ENCODE results near the gene CNTNAP2.
A peak's percentile ranks its signal among the peaks of the same experiment; 100 is the strongest.

CNTNAP2 gene

DNA sequence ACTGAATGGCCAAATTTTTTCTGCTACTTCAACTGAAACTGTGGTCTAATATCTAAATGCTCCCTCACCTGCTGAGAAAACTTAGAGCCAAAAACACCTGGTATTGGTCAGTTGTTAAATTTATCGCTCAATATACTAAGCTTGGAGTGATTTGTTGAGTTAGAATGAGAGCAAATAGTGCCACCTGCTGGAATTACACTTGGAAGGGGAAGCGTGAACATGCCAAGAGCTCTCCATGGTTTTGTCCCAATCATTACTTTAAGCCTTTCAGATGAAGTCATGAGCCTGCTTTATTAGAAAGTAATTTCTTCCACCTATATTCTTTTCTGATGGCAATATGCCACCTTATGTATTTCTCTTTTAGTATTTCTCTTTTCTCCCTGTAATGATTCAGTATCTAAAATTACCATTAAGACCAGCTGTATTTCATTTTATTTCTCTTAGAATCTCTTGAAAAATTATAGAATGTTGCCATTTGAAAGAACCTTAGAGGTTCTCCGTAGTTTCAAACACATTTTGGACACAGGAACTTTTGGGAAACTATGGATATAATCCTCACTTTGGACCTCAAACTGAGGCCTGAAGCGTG, 2026.2 kb downstream of the CNTNAP2 start:
- DNase-seq = peak; percentile 10

DNA sequence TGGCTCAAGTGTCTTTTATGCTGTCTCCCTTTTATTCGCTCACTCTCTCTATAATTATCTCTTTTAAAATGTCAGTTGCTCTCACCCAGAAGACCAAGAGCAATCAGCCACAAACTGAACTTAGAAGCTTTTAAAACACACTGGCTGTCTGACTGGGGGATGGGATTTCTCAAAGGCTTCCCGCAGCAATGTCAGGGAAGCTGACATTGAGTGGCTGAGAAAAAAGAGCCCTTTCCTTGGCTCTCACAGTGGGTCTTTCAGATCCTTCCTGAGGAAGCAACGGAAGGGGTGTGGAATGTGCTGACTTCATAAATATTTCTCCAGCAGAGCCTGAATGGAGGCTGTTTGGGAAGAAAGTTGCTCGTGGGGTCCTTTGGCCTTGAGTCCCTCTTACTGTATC, 2028.2 kb downstream of the CNTNAP2 start:
- no peak for DNase-seq

DNA sequence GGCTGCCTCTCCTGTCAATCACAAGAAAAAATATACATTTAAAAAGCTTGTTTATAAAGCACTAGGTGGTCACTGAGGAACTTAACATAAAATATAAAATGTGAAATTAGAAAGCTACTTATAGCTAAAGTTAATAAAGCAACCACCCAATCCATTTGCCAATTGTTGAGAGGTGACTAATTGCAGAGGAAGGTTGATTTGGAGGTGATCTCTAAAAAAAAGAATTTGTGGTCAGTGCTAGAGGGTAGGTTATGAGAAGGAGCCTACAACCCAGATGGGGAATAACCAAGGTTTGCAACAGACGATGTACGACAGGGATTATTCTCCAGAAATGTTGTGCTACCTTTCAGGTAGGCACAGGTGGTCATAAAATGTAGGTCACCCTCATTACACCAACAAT, 2029.7 kb downstream of the CNTNAP2 start:
- DNase-seq = no peak

DNA sequence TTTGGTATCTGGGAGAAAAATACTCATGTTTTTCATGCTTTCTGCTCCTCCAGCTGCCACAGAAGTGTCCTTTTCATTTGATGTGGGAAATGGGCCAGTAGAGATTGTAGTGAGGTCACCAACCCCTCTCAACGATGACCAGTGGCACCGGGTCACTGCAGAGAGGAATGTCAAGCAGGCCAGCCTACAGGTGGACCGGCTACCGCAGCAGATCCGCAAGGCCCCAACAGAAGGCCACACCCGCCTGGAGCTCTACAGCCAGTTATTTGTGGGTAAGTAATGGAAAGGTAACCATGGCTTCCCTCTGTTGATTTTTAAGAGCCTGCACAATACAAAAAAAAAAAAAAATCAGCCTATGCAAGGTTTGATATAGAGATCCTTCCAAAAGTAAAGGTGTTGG, 2030.8 kb downstream of the CNTNAP2 start:
- DNase-seq = no peak

DNA sequence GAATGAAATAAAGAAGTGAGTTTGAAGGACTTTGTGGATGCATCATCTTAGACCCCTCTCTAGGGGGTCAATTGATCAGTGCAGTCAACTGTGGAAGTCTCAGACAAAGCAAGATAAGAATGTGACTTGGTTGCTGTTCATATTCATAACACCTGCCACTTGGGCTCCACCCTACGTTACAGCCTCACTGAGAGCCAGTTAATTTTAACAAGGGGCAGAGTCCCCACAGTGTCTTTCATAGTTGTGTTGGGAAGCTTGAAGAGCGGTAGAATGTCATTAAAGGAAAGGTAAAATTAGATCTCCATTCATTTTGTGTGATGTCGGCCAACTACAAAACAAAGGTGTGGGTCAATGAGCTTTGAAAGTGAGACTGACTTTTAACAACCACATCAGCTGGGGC, 2031.9 kb downstream of the CNTNAP2 start:
- DNase-seq = no peak

DNA sequence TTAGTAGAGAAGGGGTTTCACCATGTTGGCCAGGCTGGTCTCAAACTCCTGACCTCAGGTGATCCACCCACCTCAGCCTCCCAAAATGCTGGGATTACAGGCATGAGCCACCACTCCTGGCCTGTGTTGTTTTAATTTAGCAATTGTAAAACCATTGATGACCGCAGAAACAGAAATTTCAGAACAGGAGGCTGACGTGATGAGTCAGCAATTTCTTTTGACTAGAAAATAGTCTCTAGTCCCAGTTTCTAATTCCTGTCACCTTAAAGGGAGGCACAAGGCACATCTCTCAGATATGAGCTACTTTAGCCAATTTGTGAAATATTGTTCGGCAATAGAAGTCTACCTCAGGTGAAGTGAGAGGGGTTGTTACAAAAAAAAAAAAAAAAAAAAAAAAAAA, 2033.1 kb downstream of the CNTNAP2 start:
- no peak for DNase-seq

DNA sequence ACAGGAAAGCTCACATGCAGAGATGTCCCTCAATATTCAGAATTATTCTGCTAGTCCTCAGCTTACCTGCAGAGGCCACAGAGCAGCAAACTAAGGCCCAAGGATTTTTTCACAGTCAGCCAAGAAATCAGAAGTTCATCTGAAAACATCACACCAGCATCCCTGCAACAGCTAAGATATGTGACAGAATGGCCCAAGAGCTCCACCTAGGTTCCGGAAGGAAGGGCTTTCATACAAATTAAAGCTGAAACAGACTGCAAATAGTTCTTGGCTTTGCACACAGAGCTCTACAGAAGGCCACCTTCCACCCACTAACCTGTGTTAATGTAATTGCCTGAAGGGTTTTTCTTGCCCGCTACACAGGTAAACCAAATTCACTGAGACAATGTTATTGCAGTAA, 2035.2 kb downstream of the CNTNAP2 start:
- DNase-seq = no peak

DNA sequence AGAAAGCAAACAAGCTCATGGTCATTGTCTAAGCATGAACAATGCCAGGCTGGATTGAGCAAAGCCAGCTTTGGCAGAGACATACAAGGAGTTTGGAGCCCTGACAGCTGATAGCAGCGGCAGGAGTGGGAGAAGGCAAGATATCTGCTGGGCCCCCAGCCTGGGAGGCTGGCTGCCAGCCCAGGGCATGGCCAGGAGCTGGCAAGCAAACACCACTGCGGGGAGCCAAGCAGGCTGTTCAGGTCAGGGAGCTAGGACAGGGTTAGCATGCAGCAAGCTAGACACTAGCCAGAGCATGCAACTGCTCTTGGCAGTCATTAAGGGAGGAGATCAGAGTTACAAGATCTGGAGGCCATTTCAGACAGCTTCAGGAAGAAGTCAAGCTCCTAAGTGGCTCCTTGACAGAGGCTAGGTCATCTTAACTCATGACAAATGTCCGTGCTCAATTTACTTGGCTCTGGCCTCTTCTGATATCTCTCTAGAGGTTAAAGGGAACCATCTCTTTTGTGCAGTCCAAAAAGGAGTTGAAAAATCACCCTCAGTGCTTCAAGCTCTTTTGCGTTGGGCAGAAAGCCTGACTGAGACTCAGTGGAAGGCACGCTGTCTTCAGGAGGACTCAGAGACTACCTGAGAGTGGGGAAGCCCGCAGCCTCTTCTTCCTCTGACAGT, 2037.1 kb downstream of the CNTNAP2 start:
- no peak for DNase-seq

DNA sequence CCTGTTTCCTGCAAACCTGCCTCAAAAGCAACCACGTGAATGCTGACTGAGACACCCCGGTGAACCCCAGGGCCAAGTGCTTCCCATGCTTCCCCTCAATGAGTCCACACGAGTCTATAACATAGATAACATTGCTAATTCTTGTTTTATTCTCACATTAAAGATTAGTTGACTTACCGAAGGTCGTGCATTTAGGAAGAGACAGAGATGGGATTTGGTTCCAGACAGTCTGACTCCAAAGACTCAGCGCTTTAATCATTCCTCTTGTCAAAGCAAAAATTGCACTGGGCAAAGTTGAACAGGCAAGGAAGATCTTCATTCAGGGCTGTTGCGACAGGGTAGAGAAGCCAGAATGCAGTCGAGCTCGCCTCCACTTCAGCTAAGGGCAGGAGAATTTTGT, 2038.4 kb downstream of the CNTNAP2 start:
- DNase-seq = no peak

DNA sequence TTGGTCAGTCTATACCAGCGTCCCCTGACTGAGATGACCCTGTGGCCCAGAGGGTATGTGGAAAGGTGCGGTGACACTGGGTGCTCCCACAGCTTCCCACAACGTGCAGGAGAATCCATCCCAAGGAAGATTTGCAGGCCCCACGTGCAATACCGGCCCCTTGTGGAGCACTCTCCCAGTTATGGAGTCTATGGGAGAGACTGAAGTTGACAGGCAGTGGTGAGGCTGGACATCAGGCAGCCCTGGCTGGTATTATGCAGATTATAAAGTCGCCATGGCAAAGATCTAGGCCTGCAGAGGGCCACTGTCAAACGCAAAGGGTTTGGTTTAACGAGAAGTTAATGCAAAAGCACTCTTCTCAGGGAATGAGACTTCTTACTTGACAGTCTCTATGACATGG, 2039.2 kb downstream of the CNTNAP2 start:
- DNase-seq = no peak

DNA sequence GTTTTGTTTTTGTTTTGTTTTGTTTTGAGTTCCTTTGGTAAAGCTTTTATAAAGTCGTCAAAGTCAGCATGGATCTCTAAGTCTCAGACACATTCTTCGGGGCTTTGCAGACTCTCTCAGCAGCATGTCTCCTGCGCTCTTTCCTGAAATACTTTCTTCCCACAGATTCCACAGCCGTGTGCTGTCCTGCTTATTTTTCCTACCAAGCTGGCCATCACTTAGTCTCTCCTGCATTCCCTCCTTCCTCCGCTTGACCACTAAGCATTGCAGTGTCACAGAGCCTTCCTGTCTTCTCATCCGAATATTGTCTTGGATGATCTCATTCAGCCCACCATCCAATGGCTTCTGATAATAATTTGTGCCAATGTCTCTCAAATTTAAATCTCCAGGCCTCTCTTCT, 2039.6 kb downstream of the CNTNAP2 start:
- DNase-seq = no peak

DNA sequence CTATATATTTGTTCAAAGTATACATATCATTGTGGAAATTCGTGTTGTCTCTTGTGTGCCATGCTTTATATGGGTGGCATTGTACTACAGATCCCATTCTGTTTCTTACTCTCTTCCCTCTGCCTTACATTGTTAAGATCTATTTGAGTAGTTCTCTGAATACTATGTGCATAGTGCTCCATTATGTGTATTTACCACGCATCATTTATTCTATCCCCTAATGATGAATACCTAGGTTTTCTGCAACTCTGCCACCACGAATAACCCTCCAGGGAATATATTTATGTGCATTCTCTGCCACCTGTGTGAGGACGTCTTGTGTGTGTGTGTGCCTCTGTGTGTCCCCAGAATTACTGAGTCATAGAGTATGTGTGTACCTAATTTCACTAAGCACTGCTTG, 2042.7 kb downstream of the CNTNAP2 start:
- no peak for DNase-seq

DNA sequence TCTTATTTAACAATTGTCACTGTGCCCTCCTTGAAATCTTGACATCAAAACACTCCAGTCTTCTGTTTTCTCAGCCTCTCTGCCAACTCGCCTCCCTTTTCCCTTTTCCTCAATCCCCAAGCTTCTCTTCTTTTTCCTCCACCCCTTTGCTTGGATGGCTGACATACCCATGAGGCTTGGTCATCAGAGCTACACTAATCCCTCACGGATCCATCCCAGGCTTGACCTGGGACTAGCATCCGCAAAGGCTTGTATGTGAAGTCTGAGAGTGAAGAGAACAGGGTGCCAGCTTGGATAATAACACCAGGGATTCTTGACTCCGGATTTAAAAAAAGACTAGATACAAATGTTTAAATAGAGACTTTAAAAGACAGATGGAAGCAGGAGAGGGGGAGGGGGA, 2045.2 kb downstream of the CNTNAP2 start:
- DNase-seq = no peak

DNA sequence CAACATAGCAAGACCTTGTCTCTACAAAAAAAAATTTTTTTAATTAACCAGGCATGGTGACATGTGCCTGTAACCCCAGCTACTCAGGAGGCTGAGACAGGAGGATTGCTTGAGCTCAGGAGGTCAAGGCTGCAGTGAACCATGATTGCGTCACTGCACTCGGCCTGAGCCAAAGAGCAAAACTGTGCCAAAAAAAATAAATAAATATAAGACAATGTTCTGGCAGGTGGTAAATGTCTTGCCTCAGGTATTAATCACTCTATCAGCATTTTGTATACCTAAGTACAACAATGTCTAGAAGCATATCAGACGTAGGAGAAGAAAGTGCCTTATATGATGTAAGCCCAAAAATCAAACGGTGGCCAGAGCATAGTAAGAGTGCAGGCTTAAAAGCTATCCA, 2046.2 kb downstream of the CNTNAP2 start:
- no peak for DNase-seq

DNA sequence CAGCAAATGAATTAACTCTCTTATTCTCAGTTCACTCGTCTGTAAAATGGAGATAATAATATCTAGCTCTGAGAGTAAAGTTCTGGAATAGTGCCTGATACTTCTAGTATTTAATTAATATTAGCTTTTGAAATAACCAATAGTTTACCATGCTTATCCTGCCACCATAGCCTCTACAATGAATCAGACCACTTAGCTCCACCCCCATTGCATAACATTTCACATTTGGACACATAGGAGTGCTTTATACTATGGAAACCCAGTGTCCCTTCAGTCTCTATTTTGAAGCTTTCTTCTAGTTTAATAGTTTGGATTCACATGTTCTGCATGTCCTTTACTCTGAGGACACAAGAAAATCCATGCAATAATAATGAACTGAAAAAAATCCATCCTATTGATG, 2046.6 kb downstream of the CNTNAP2 start:
- no peak for DNase-seq

DNA sequence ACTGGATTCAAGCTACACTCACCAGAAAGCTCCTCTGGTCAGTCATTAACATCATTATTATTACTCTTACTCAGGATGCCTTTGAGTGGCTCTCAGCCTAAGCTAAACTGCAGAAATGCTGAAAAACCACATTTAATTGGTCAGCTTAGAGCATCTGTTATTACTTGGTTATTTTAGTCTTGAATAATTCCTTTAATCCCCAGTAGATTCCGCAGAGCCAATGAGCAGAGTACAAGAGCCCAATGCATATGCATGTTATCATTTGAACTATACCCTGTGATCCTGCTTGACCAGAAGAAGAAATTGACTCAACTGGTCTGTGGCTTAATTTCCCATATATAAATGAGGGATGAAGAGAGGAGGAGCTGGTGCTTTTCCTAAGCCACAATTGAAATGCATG, 2056.3 kb downstream of the CNTNAP2 start:
- no peak for DNase-seq

DNA sequence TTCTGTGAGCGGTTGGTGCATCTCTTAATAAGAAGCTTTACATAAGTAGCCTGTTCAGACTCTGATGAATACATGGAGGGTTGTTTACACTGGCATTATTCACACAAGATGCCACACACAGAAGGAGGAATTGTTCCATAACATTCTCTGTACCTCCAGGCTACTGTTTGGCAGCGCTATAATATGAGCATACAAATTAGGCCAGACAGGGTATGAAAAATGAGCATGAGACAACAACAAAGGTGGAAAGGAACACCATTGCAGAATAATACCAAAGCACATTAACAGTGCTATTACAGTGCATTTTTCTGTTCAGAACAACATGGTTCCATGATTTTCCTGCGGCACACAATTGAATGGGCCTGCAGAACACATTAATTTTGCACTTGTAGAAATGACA, 2056.8 kb downstream of the CNTNAP2 start:
- DNase-seq = no peak

DNA sequence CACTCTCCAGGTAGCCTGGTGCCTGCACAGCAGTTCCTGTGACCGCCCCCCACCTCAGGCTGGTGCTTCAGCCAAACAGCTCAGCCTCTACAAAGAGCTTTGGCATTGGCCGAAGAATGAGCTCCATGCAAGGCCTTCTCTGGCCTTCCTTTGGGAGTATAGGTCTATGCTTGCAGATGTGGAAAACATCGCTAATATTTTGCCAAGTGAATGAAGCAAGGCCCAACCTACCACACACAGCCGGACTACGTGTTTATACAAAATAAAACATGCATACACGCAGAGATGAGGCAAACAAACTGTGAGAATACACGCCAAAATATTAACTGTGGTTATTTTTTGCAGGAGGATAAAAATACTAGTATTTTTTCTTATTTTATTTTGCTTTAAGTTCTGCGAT, 2057.8 kb downstream of the CNTNAP2 start:
- no peak for DNase-seq

DNA sequence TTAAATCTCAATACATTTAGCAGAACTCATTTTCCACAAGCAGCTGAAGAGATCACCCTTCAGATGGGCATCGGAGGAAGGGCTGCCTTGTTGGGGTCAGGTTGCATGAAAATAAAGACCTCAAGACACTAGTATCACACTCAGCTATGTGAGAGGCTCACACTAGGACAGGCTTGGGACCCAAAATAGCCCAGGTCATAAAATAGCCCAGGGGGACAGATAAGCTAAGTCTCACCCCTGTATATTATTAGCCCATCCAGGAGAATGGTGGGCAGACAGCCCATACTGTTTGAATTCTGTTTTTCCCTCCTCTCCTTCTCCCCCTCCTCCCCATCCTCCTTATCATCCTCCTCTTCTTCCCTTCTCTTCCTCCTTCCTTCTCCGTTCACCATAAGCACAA, 2058.9 kb downstream of the CNTNAP2 start:
- no peak for DNase-seq

DNA sequence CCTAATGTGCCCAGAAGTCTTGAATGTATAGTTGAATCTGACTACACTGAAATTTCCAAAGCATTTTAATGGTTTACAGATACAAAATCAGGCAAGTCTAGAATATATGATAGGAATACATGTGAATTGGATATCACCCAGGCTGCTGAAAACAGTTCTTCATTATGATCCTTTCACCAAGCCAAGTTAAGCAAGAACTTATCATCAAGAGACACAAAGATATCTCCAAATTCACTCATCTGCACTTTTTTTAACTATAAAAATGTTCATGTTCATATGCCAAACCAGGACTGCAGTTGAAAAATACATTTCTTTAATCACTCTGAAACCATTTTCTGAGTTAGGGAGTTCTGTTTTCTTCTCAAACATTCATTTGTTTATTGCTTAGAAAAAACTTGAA, 2061.4 kb downstream of the CNTNAP2 start:
- no peak for DNase-seq

DNA sequence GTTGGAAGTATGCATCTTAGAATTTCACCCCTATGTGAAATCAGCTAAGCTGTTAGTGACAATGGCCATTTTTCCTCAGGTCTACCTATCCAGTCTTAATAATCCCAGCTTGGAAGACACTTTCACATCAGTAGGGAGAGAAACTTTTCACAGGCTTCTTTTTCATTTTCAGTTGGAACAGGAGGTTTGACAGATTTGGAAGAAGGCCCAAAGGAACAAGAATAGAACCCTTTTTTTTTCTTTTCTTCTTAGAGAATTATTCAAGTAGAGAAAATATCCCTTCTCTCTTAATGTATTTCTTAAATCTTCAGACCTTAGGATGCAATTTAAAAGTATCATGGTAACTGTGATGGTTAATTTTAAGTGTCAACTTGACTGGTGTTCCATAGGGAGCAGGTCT, 2063.5 kb downstream of the CNTNAP2 start:
- DNase-seq = no peak

DNA sequence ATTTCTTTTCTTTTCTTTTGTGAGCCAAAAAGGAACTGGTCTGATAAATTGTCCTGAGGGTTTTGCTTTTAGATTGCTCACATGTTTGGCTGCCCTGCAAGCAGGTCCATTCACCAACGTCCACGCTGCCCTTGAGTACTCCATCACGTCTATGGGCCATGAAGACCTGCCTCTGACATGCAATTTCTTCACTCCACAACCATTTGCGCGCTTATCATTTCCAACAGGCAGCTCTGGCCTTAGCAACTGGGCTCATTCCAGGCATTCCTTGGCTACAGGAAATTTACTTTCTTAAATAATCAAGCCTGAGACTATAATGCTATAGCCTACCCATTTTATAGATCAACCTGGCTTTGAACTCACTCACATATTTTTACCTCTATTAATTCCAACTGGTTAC, 2065.7 kb downstream of the CNTNAP2 start:
- no peak for DNase-seq

DNA sequence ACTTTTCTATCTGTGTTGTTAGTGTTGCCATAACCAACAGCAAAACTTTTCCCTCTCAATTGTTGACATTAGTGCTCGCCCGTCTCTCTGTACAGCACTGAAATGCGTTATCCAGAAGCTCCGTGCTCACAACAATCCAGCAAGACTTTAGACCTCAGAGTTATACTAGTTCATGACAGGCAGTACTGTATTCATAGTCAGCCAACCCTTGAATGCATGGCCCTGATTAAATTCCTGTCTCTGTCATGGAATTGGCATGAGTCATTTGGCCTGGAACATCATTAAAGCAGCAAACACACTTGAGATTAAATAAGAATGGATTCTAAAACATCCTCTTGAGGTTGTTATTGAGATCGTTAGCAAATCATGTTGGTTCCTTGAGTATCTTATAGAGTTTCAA, 2068.4 kb downstream of the CNTNAP2 start:
- DNase-seq = no peak

DNA sequence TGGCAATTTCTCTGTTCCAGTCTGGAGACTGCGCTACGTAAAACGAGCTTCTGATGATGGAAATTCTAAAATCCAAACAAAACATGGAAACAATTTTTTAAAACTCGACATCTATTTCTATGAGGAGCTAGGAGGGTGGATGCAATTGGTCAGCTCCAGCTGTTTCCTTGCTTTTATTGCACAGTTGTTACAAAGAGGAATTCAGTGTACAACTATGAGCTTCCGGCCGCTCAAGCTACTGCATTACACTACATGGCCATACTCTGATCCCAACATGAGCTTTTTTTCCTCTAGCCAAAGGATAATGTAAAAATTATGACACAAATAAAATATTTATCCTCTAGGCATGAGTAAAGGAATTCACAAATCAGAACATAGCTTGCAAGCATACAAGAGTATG, 2070.9 kb downstream of the CNTNAP2 start:
- DNase-seq = no peak

DNA sequence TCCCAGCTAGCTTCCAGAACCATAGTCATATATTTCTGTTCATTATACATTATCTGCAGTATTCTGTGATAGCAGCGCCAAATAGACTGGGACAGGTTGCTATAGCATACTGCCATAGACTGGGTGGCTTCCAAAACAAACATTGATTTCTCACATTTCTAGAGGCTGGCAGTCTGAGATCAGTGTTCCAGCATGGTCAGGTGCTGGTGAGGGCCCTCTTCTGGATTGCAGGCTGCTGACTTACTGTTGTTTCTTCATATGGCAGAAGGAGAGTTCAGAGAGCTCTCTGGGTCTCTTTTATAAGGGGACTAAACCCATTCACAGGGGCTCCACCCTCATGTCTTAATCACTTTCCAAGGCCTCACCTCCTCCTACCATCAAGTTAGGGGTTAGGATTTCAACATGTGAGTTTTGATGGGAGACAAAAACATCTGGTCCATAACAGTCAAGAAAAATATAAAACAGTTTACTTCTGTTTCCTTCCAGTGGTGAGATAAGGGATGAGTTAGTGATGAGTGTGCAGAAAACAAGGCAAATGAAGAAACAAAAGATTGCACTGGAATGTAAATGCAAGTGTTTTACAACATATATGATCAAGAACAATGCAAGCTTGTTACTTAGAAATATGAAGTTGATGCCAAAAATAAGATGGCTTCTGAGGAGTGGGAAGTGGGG, 2074.9 kb downstream of the CNTNAP2 start:
- no peak for DNase-seq

Measured in inflammatory macrophage treated with lipopolysaccharide for 4 hours (primary cell).